SK-N-SH (cell line): ENCODE data around the gene CCDC178.

Experiments used
- CHD2 ChIP-seq: fragments of 150-350 bp; IDR thresholded peaks from 2 replicates; pipeline ENCODE4 v1.6.1; 2018; ENCODE audit warnings: low read length; ENCODE audit not compliant: partially characterized antibody
- EP300 ChIP-seq, 2 experiments: IDR thresholded peaks; 2 replicates each; pipeline versions ENCODE4 v1.4.0 to v1.6.1; 2012; ENCODE audit warnings: borderline replicate concordance in 1 of 2, low read depth in 1 of 2, low read length in 1 of 2
- EZH2phosphoT487 ChIP-seq: fragments of 200-600 bp; sonication (generic); IDR thresholded peaks from 2 replicates; pipeline ENCODE4 v1.6.1; 2017; ENCODE audit warnings: low read depth, mixed run types, mild to moderate bottlenecking, antibody characterized with exemption, moderate library complexity, borderline replicate concordance
- FOSL2 ChIP-seq: IDR thresholded peaks from 2 replicates; pipeline ENCODE4 v1.4.0; 2012; ENCODE audit warnings: low read depth, mild to moderate bottlenecking, moderate library complexity, borderline replicate concordance
- GABPA ChIP-seq: IDR thresholded peaks from 2 replicates; pipeline ENCODE4 v1.4.0; 2012; ENCODE audit warnings: low read depth, mild to moderate bottlenecking
- MAX ChIP-seq: IDR thresholded peaks from 2 replicates; pipeline ENCODE4 v1.4.0; 2012; ENCODE audit warnings: low read depth
- RAD21 ChIP-seq: IDR thresholded peaks from 2 replicates; pipeline ENCODE4 v1.6.1; 2012; ENCODE audit warnings: mild to moderate bottlenecking, low read length
- RFX5 ChIP-seq: IDR thresholded peaks from 2 replicates; pipeline ENCODE4 v1.6.1; 2012; ENCODE audit warnings: mild to moderate bottlenecking, improper control_type of control experiment, low read length
- SMC3 ChIP-seq: IDR thresholded peaks from 2 replicates; pipeline ENCODE4 v1.6.1; 2012; ENCODE audit warnings: low read depth, low read length, improper control_type of control experiment
- TAF1 ChIP-seq: IDR thresholded peaks from 2 replicates; pipeline ENCODE4 v1.6.1; 2012; ENCODE audit warnings: low read depth, mild to moderate bottlenecking, low read length, moderate library complexity, borderline replicate concordance
- TF ChIP-seq, protein P1 (sequence below): IDR thresholded peaks from 2 replicates; pipeline ENCODE4 v1.6.1; 2012; ENCODE audit warnings: mild to moderate bottlenecking, low read depth, low read length, moderate library complexity
- TF ChIP-seq, protein P2 (sequence below): fragments of 200-600 bp; sonication (generic); IDR thresholded peaks from 2 replicates; pipeline ENCODE4 v1.6.1; 2017; ENCODE audit warnings: antibody characterized with exemption, mild to moderate bottlenecking, moderate library complexity
- TF ChIP-seq, protein P3 (sequence below): IDR thresholded peaks from 2 replicates; pipeline ENCODE4; 2012

GRCh38 chr18:33483908-33484307 lies 43.4 kb upstream of the CCDC178 start:
- TF ChIP-seq RAD21 (no peak), MAX (no peak), CHD2 (no peak), RFX5 (no peak), SMC3 (no peak), FOSL2 (no peak), EP300 (IDR thresholded peaks at IDR 0.05; ENCODE audit: borderline replicate concordance in 1 of 2, low read depth in 1 of 2, low read length in 1 of 2) (no peak), GABPA (no peak), EZH2phosphoT487 (no peak), TAF1 (no peak)
- TF ChIP-seq, protein P1, sequence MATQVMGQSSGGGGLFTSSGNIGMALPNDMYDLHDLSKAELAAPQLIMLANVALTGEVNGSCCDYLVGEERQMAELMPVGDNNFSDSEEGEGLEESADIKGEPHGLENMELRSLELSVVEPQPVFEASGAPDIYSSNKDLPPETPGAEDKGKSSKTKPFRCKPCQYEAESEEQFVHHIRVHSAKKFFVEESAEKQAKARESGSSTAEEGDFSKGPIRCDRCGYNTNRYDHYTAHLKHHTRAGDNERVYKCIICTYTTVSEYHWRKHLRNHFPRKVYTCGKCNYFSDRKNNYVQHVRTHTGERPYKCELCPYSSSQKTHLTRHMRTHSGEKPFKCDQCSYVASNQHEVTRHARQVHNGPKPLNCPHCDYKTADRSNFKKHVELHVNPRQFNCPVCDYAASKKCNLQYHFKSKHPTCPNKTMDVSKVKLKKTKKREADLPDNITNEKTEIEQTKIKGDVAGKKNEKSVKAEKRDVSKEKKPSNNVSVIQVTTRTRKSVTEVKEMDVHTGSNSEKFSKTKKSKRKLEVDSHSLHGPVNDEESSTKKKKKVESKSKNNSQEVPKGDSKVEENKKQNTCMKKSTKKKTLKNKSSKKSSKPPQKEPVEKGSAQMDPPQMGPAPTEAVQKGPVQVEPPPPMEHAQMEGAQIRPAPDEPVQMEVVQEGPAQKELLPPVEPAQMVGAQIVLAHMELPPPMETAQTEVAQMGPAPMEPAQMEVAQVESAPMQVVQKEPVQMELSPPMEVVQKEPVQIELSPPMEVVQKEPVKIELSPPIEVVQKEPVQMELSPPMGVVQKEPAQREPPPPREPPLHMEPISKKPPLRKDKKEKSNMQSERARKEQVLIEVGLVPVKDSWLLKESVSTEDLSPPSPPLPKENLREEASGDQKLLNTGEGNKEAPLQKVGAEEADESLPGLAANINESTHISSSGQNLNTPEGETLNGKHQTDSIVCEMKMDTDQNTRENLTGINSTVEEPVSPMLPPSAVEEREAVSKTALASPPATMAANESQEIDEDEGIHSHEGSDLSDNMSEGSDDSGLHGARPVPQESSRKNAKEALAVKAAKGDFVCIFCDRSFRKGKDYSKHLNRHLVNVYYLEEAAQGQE = no peak
- TF ChIP-seq, protein P2, sequence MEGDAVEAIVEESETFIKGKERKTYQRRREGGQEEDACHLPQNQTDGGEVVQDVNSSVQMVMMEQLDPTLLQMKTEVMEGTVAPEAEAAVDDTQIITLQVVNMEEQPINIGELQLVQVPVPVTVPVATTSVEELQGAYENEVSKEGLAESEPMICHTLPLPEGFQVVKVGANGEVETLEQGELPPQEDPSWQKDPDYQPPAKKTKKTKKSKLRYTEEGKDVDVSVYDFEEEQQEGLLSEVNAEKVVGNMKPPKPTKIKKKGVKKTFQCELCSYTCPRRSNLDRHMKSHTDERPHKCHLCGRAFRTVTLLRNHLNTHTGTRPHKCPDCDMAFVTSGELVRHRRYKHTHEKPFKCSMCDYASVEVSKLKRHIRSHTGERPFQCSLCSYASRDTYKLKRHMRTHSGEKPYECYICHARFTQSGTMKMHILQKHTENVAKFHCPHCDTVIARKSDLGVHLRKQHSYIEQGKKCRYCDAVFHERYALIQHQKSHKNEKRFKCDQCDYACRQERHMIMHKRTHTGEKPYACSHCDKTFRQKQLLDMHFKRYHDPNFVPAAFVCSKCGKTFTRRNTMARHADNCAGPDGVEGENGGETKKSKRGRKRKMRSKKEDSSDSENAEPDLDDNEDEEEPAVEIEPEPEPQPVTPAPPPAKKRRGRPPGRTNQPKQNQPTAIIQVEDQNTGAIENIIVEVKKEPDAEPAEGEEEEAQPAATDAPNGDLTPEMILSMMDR = no peak
- TF ChIP-seq, protein P3, sequence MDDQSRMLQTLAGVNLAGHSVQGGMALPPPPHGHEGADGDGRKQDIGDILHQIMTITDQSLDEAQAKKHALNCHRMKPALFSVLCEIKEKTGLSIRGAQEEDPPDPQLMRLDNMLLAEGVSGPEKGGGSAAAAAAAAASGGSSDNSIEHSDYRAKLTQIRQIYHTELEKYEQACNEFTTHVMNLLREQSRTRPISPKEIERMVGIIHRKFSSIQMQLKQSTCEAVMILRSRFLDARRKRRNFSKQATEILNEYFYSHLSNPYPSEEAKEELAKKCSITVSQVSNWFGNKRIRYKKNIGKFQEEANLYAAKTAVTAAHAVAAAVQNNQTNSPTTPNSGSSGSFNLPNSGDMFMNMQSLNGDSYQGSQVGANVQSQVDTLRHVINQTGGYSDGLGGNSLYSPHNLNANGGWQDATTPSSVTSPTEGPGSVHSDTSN = no peak
